Lung (tissue), 12 donors: Measurements from ENCODE around the gene SUGT1. TPM values are rescaled to one million over a fixed set of nuclear protein-coding genes. Genes with fewer than 3 reads are reported as not detected.
"Not testable (repeated sequence)": the region's sequence is repeated elsewhere in the genome, so short reads cannot be mapped to it uniquely, and the experiment has no call there.

ENCODE experiments used
- ATAC-seq: fragments of 200-7000 bp; cut with Tn5 transposase; one replicate; pipeline ENCODE4 v1.9.1; 2020; ENCODE audit warnings: moderate number of reproducible peaks; ENCODE audit not compliant: insufficient read depth, low FRiP score
- DNase-seq, 3 donors: peaks; one replicate each; pipeline ENCODE4 v3.0.0-alpha.2; 2013 to 2017
- H3K27ac ChIP-seq, 2 donors: one replicate each; pipeline ENCODE4 v1.5.1; 2013; ENCODE audit warnings: mild to moderate bottlenecking in 2 of 2, moderate library complexity in 2 of 2, control low read depth in 1 of 2, inconsistent platforms in 1 of 2, low read depth in 1 of 2, low read length in 1 of 2
- H3K27me3 ChIP-seq, 3 donors: one replicate each; pipeline ENCODE4 v1.5.1; 2013; ENCODE audit warnings: low read length in 2 of 3; ENCODE audit not compliant: control insufficient read depth in 3 of 3, insufficient read depth in 3 of 3
- H3K36me3 ChIP-seq, 4 donors: one replicate each; pipeline ENCODE4 v1.5.1; 2013; ENCODE audit warnings: low read length in 4 of 4, mild to moderate bottlenecking in 1 of 4, moderate library complexity in 1 of 4; ENCODE audit not compliant: control insufficient read depth in 4 of 4, insufficient read depth in 4 of 4
- H3K4me1 ChIP-seq, 5 donors: one replicate each; pipeline ENCODE4 v1.5.1; 2013; ENCODE audit warnings: low read length in 5 of 5, mild to moderate bottlenecking in 2 of 5, moderate library complexity in 1 of 5; ENCODE audit not compliant: control insufficient read depth in 5 of 5, insufficient read depth in 5 of 5
- H3K4me3 ChIP-seq: one replicate; pipeline ENCODE4 v1.5.1; 2013; ENCODE audit warnings: mild to moderate bottlenecking, control low read depth, moderate library complexity
- H3K9ac ChIP-seq, 2 donors: one replicate each; pipeline ENCODE4 v1.5.1; 2013; ENCODE audit warnings: low read length in 2 of 2, control low read depth in 1 of 2; ENCODE audit not compliant: insufficient read depth in 1 of 2
- H3K9me3 ChIP-seq, 4 donors: one replicate each; pipeline ENCODE4 v1.5.1; 2013; ENCODE audit warnings: low read length in 3 of 4, mild to moderate bottlenecking in 1 of 4, moderate library complexity in 1 of 4; ENCODE audit not compliant: control insufficient read depth in 4 of 4, insufficient read depth in 3 of 4
- WGBS, 2 donors: extraction: QIAGEN DNeasy Blood & Tissue Kit; methylation state at CpG; one replicate each; pipeline ENCODE4 v1.1.7; 2013; 5-methylcytosine and 5-hydroxymethylcytosine counted together
- polyA plus RNA-seq, 2 donors: library from polyadenylated mRNA; stranded (reverse); fragments of 200-250 nt; gene quantifications; one replicate each; pipeline ENCODE4 v1.2.1, GENCODE V29; 2013
- total RNA-seq, 2 donors: library from RNA; depleted of rRNA in 1 of 2; stranded (reverse); fragments of >200 nt in 1 of 2; gene quantifications; one replicate each; pipeline ENCODE4 v1.2.1, GENCODE V29; 2014 to 2021
- TF ChIP-seq, protein P1 (sequence below): IDR thresholded peaks from 2 replicates; pipeline ENCODE4 v1.5.1; 2012; ENCODE audit warnings: mild to moderate bottlenecking; ENCODE audit errors: control extremely low read depth, extremely low read depth
- donor health status: control.
- donor health status: control.
- donor health status: Bipolar disorder and iron deficiency.
- donor health status: healthy.
- donor health status: DM: yes; HTN: yes; CAD: no.

The SUGT1 gene
- total and polyA plus RNA-seq, 4 donors, result 30.6 to 48.7 (median 38.1) TPM

- ATAC-seq (no peak), DNase-seq (no peak)
- no peak overlapping the region for H3K27ac ChIP-seq
- no peak overlapping the region for H3K4me3 ChIP-seq
- TF ChIP-seq, protein P1, sequence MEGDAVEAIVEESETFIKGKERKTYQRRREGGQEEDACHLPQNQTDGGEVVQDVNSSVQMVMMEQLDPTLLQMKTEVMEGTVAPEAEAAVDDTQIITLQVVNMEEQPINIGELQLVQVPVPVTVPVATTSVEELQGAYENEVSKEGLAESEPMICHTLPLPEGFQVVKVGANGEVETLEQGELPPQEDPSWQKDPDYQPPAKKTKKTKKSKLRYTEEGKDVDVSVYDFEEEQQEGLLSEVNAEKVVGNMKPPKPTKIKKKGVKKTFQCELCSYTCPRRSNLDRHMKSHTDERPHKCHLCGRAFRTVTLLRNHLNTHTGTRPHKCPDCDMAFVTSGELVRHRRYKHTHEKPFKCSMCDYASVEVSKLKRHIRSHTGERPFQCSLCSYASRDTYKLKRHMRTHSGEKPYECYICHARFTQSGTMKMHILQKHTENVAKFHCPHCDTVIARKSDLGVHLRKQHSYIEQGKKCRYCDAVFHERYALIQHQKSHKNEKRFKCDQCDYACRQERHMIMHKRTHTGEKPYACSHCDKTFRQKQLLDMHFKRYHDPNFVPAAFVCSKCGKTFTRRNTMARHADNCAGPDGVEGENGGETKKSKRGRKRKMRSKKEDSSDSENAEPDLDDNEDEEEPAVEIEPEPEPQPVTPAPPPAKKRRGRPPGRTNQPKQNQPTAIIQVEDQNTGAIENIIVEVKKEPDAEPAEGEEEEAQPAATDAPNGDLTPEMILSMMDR, result no peak
- H3K9me3 ChIP-seq, result no peaks in the 10 kb centered on the region
- no peak overlapping the region for H3K9ac ChIP-seq
- peaks cover 0 to 2% (median 0%) of the 10 kb centered on the region in 4 donors for H3K36me3 ChIP-seq
- 28 to 43% methylated on average over 6 of the region's 6 CpGs for WGBS, 2 donors
- H3K27me3 ChIP-seq, result no peaks in the 10 kb centered on the region
- H3K4me1 ChIP-seq, result peaks cover 0 to 4% (median 0%) of the 10 kb centered on the region in 5 donors
These were observed 49.3 kb downstream of the SUGT1 start for GRCh38 chr13:52701728-52702465.

DNA sequence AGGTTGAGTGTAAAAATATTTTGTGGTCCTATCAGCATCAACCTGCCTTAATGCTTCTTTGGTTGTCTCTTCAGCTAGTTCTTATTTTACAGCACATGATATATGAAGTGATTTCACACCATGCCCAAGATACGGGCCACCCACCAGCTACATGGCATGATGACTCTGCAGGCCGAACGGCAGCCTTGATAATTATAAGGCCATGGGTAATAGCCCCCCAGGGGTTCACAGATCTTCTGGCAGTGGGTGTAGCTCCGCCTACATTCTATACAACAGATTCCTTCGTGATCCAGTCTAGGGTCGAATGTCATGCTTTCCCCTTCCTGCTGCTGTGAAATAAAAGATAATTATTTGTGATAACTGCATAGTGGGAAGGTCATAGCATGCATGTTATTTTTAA, 50.8 kb downstream of the SUGT1 start:
- H3K36me3 ChIP-seq, result peaks cover 0 to 1% (median 0%) of the 10 kb centered on the region in 4 donors
- TF ChIP-seq, protein P1, result no peak
- H3K4me1 ChIP-seq, result peaks cover 0 to 4% (median 0%) of the 10 kb centered on the region in 5 donors
- H3K27me3 ChIP-seq, result no peaks in the 10 kb centered on the region
- DNase-seq (peak in 1 of 3 donors; percentile 3), ATAC-seq (no peak)
- no peak overlapping the region for H3K4me3 ChIP-seq
- no peak overlapping the region for H3K9ac ChIP-seq
- 73 to 80% methylated on average over 6 of the region's 6 CpGs for WGBS, 2 donors
- no peaks in the 10 kb centered on the region for H3K9me3 ChIP-seq
- no peak overlapping the region for H3K27ac ChIP-seq

DNA sequence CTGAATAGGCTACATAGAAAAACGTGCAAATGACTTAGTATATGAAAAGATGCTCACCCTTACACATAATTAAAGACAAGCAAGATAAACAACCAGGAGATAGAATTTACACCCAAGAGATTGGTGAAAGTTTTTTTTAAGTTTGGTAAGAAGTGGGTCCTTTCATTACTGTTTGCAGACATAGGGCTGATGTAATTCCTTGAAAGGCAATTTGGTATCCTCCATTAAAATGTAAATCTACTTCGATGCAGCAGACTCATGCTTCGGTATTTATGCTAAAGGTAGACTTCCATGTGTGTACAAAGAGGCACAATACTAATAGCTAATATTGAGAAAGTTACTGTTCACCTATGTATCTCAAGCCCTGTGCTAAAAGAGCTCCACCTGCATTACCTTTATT, 53.4 kb downstream of the SUGT1 start:
- Histone ChIP-seq H3K36me3 (no peaks in the 10 kb centered on the region), H3K27ac (no peak overlapping the region), H3K9ac (no peak overlapping the region), H3K9me3 (no peaks in the 10 kb centered on the region), H3K27me3 (no peaks in the 10 kb centered on the region), H3K4me1 (peaks cover 0 to 4% (median 0%) of the 10 kb centered on the region in 5 donors), H3K4me3 (no peak overlapping the region)
- WGBS, 2 donors, result 83 to 88% methylated on average over 3 of the region's 3 CpGs
- DNase-seq (no peak), ATAC-seq (no peak)
- TF ChIP-seq, protein P1, result no peak

- no peak overlapping the region for H3K27ac ChIP-seq
- H3K9me3 ChIP-seq, result no peaks in the 10 kb centered on the region
- H3K9ac ChIP-seq, result no peak overlapping the region
- no peak overlapping the region for H3K4me3 ChIP-seq
- peaks cover 0 to 4% (median 0%) of the 10 kb centered on the region in 5 donors for H3K4me1 ChIP-seq
- DNase-seq, result no peak
- ATAC-seq, result no peak
- 75 to 85% methylated on average over 1 of the region's 1 CpG for WGBS, 2 donors
- no peaks in the 10 kb centered on the region for H3K27me3 ChIP-seq
- TF ChIP-seq, protein P1, result no peak
- no peaks in the 10 kb centered on the region for H3K36me3 ChIP-seq
These were observed 54.7 kb downstream of the SUGT1 start for GRCh38 chr13:52707375-52707774.

- DNase-seq, H3K36me3 ChIP-seq, H3K27me3 ChIP-seq, H3K9me3 ChIP-seq, H3K4me1 ChIP-seq, H3K9ac ChIP-seq, ATAC-seq, H3K27ac ChIP-seq, H3K4me3 ChIP-seq: not testable (repeated sequence)
- 86 to 87% methylated on average over 12 of the region's 12 CpGs for WGBS, 2 donors
These were observed 55.6 kb downstream of the SUGT1 start for GRCh38 chr13:52708266-52708665.
